Calu3 (cell line): ENCODE data around the gene VANGL1. TPM values are rescaled to one million over a fixed set of nuclear protein-coding genes. Genes with fewer than 3 reads are reported as not detected.

Source experiments
- BruUV-seq: library from RNA; stranded (reverse); fragments of 400-500 nt; replicated peaks from 2 replicates; lab custom pipeline; 2021; lab: Mats Ljungman, UMichigan
- CTCF ChIA-PET: fragments of 300-600 bp; sonication (Branson Sonifier 250); formaldehyde crosslinking; loops from one replicate; lab custom pipeline; 2022; ENCODE audit warnings: antibody characterized with exemption; lab: Charles Lee
- DNase-seq: peaks from one replicate; pipeline ENCODE4 v3.0.0; 2022
- H3K27ac Mint-ChIP-seq: one replicate; pipeline ENCODE4 v1.8.0; 2022; ENCODE audit warnings: mixed read lengths; ENCODE audit not compliant: unreplicated experiment
- H3K27me3 Mint-ChIP-seq: one replicate; pipeline ENCODE4 v1.8.0; 2022; ENCODE audit warnings: mixed read lengths; ENCODE audit not compliant: unreplicated experiment
- H3K36me3 Mint-ChIP-seq: one replicate; pipeline ENCODE4 v1.8.0; 2022; ENCODE audit warnings: mild to moderate bottlenecking, moderate library complexity, mixed read lengths; ENCODE audit not compliant: insufficient read depth, unreplicated experiment
- H3K4me1 Mint-ChIP-seq: one replicate; pipeline ENCODE4 v1.8.0; 2022; ENCODE audit warnings: mild to moderate bottlenecking, low read depth, mixed read lengths; ENCODE audit not compliant: unreplicated experiment
- H3K4me3 Mint-ChIP-seq: one replicate; pipeline ENCODE4 v1.8.0; 2022; ENCODE audit warnings: mild to moderate bottlenecking, low read depth, moderate library complexity, mixed read lengths; ENCODE audit not compliant: unreplicated experiment
- H3K9me3 Mint-ChIP-seq: one replicate; pipeline ENCODE4 v1.8.0; 2022; ENCODE audit warnings: low read depth, mixed read lengths; ENCODE audit not compliant: unreplicated experiment
- intact Hi-C: fragments of 100-400 bp; cut with micrococcal nuclease; formaldehyde crosslinking; loops from one replicate; pipeline ENCODE4 v1.10.0; 2022; ENCODE audit not compliant: unreplicated experiment
- total RNA-seq: library from RNA; stranded (reverse); gene quantifications from 2 replicates; pipeline ENCODE4 v1.2.3, GENCODE V29; 2022
- TF ChIP-seq, protein P1 (sequence below): fragments of 200-600 bp; IDR thresholded peaks from one replicate; pipeline ENCODE4 v1.8.0; 2022; ENCODE audit warnings: antibody characterized with exemption; ENCODE audit not compliant: unreplicated experiment

VANGL1 gene
- total RNA-seq, 1 experiment from 2014 or later, result 22.4 TPM

DNA sequence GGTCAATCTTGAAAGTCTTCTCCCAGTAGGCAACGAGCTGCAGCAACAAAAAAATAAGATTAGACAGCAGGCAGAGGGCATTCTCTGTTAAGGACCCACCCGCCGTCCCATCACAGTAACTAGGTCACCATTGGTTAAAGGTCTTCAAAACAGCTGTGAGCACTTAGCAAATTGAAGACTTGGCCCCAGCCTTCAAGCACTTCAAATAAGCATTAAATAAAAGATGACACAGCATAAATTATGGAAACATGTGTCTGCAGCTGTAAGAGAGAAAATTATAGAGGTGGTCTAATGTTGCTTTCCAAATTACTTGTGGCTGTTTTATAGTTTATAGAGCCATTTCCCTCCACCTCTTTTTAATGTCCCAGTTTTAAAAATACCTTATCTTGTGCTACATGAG is 61.2 kb downstream of the VANGL1 start:
- no peak overlapping the region for H3K27ac Mint-ChIP-seq
- intact Hi-C loops, result no loop called here
- TF ChIP-seq, protein P1, sequence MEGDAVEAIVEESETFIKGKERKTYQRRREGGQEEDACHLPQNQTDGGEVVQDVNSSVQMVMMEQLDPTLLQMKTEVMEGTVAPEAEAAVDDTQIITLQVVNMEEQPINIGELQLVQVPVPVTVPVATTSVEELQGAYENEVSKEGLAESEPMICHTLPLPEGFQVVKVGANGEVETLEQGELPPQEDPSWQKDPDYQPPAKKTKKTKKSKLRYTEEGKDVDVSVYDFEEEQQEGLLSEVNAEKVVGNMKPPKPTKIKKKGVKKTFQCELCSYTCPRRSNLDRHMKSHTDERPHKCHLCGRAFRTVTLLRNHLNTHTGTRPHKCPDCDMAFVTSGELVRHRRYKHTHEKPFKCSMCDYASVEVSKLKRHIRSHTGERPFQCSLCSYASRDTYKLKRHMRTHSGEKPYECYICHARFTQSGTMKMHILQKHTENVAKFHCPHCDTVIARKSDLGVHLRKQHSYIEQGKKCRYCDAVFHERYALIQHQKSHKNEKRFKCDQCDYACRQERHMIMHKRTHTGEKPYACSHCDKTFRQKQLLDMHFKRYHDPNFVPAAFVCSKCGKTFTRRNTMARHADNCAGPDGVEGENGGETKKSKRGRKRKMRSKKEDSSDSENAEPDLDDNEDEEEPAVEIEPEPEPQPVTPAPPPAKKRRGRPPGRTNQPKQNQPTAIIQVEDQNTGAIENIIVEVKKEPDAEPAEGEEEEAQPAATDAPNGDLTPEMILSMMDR, result no peak
- H3K27me3 Mint-ChIP-seq, result no peaks in the 10 kb centered on the region
- H3K9me3 Mint-ChIP-seq, result no peaks in the 10 kb centered on the region
- no peak for DNase-seq
- CTCF ChIA-PET, result interaction anchor here (1.1 kb wide), 1 partner anchor 25 kb away, joined by 3 read pairs; no protein-coding TSS in a partner anchor
- no peak overlapping the region for H3K4me3 Mint-ChIP-seq
- no TSS peak for BruUV-seq
- no peaks in the 10 kb centered on the region for H3K36me3 Mint-ChIP-seq
- H3K4me1 Mint-ChIP-seq, result peaks cover 7% of the 10 kb centered on the region

DNA sequence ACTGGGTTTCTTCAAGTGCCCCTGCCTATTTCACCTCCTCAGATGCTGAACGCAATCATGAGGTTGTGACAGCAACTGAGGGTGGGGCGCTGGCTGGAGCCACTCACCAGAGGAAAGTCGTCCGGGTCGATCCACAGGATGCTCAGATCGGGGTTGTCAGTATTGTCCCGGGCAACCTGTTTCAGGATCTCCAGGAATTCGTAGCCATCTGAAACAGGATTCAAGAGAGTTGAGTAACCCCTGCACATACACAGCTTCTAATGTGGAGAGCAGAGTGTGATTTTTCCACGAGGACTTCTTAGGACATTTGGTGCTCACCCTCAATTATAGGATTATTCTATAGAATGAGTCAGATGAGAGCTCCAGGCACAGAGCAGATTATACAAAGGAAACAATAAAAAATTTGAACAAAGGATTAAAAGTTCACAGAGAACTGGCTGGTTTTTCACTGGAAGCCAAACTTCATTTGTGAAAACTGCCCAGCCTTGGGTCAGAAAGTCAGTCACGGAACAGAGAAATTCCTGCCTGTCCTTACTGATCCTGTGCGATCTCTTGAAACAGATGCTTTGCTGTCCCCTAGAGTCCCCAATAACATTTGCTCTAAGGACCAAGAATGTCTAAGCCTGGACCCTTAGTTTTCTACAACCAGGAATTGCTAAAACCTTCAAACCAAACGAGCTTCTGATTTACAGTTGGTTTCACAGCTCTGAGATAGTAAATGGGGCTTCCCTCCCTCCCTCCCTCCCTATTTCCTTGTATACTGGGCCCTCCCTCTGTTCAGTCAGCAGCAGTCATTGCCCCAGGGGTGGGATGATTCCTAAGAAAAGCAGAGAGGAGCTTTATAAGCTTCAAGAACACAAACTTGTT is 63.5 kb downstream of the VANGL1 start:
- Mint-ChIP-seq H3K27ac (no peak overlapping the region), H3K4me3 (no peak overlapping the region), H3K9me3 (no peaks in the 10 kb centered on the region), H3K27me3 (no peaks in the 10 kb centered on the region), H3K36me3 (no peaks in the 10 kb centered on the region), H3K4me1 (peaks cover 7% of the 10 kb centered on the region)
- CTCF ChIA-PET, result interaction anchor here (1.2 to 2.0 kb wide), 2 partner anchors 59 to 96 kb away, joined by 3 to 18 read pairs; no protein-coding TSS in a partner anchor
- TF ChIP-seq, protein P1, result no peak
- no peak for DNase-seq
- intact Hi-C loops, result no loop called here
- BruUV-seq, result no TSS peak

DNA sequence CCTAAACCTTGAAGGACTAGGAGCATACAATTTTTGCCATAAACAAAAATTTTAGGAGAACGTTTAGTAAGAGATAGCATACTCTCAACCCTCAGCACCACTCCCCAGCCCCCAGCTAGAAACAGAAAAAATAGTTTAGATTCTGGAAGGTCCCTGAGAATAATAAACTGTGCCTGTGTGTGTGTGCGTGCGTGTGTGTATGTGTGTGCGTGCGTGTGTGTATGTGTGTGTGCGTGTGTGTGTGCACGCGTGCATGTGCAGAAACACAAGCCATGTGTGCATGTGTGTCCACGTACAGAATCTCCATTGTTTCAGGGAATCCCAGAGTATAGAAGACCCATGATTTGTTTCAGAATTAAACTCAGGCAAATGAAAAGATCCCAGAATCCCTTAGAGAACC is 64.2 kb downstream of the VANGL1 start:
- no peak overlapping the region for H3K27ac Mint-ChIP-seq

DNA sequence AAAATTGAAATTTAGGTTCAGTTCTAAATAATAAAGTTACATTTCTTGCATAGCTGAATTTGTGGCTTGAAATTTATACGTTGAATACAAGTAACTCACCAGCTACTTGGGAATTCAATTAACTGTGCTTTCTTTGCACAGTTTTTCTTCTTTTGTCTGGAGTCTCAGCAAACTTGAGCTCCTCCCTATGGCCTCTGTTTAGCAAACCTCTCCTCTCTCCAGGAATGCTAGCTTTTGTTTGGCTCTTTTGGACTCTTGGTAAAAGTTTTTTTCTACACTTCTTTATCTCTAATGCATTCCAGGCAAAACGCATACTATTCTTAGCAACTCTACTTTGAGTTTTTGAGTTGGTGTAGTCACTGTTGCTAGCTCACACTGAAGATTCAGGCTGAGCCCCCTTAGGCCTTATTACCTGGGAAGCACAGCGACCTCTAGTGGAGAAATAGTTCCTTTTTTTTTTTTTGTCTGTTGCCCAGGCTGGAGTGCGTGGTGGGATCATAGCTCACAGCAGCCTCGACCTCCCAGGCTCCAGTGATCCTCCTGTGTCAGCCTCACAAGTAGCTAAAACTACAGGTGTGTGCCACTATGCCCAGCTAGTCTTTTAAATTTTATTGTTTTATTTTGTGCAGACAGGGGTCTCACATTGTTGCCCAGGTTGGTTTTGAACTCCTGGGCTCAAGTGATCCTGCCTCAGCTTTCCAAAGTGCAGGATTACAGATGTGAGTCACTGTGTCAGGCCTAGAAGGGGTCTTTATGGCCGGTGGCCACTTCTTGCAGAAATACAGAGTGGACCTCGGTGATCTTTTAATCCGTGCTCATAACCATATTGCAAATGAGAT is 65.0 kb downstream of the VANGL1 start:
- no peaks in the 10 kb centered on the region for H3K36me3 Mint-ChIP-seq
- BruUV-seq, result no TSS peak
- H3K4me1 Mint-ChIP-seq, result peaks cover 7% of the 10 kb centered on the region
- DNase-seq, result no peak
- CTCF ChIA-PET, result interaction anchor here (0.5 to 2.0 kb wide), 9 partner anchors 8 to 98 kb away, joined by 3 to 18 read pairs (median 4); no protein-coding TSS in a partner anchor
- TF ChIP-seq, protein P1, result peak; percentile 27
- intact Hi-C loops, result loop anchor here (2.0 kb wide), 1 partner anchor 98 kb away; no protein-coding TSS in a partner anchor
- no peaks in the 10 kb centered on the region for H3K9me3 Mint-ChIP-seq
- no peaks in the 10 kb centered on the region for H3K27me3 Mint-ChIP-seq
- H3K4me3 Mint-ChIP-seq, result no peak overlapping the region
- no peak overlapping the region for H3K27ac Mint-ChIP-seq

More for the DNA sequence above, 64.2 kb downstream of the VANGL1 start:
- H3K9me3 Mint-ChIP-seq, result no peaks in the 10 kb centered on the region
- DNase-seq, result no peak
- BruUV-seq, result no TSS peak
- intact Hi-C loops, result loop anchor here (2.0 kb wide), 1 partner anchor 97 kb away; no protein-coding TSS in a partner anchor
- CTCF ChIA-PET, result interaction anchor here (0.8 to 2.0 kb wide), 6 partner anchors 11 to 97 kb away, joined by 3 to 18 read pairs (median 4); no protein-coding TSS in a partner anchor
- no peaks in the 10 kb centered on the region for H3K27me3 Mint-ChIP-seq
- H3K36me3 Mint-ChIP-seq, result no peaks in the 10 kb centered on the region
- peaks cover 7% of the 10 kb centered on the region for H3K4me1 Mint-ChIP-seq
- TF ChIP-seq, protein P1, result no peak
- H3K4me3 Mint-ChIP-seq, result no peak overlapping the region
